ENCODE measurements around the gene IFNLR1. TPM values are rescaled to one million over a fixed set of nuclear protein-coding genes. Genes with fewer than 3 reads are reported as not detected.

IFNLR1 gene
- total and polyA plus RNA-seq, 2 donors (not counting 1 experiment from before 2014, with no cell fraction given): under 0.01 to 0.02 TPM

DNA sequence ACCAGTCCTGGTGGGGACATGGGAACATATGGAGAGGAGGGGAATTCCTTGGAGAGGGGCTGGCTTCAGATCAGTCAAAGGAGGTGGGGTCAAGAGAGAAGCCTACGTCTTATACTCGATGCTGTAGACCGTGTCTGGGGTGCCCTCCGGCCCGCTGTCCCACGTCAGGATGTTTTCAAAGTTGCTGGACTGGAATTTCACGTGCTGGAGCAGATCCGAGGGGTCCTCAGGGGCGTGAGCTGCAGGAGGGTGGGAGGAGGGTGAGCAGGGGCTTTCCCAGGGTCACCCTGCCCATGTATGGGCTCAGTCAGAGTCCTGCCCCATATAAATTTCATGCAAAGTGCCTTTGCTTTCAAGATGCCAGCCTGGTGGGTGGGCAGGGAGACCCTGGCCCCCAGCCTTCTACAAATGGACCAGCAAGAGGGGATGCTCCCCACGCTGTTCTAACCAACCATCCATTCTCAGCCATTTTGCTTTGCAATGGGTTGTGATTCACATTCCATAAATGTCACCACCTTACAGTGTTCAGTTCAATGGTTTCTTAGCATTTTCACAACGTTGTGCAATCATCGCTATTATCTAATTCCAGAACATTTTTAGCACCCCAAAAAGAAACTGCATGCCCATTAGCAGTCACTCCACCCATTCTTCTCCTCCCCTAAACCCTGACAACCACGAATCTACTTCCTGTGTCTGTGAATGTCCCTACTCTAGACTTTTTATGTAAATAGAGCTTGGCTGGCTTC, 48.4 kb downstream of the IFNLR1 start:
- Histone ChIP-seq H3K4me1 (ENCODE audit: control insufficient read depth, extremely low read depth, insufficient read depth, low read length) (no peaks in the 10 kb centered on the region), H3K27ac (ENCODE audit: insufficient read depth, low read length) (no peak overlapping the region), H3K36me3 (ENCODE audit: control insufficient read depth, insufficient read depth, low read length) (no peaks in the 10 kb centered on the region), H2AFZ (ENCODE audit: low read length) (no peak overlapping the region), H3K9me3 (ENCODE audit: control insufficient read depth, insufficient read depth, low read depth, low read length) (no peaks in the 10 kb centered on the region), H3K4me3 (replicated peaks in 1 of 4; ENCODE audit: control extremely low read depth in 1 of 4, insufficient read depth in 1 of 4, low read depth in 3 of 4, low read length in 4 of 4) (no peak overlapping the region), H3K9ac (ENCODE audit: insufficient read depth, low read length) (no peak overlapping the region), H4K20me1 (ENCODE audit: control insufficient read depth, extremely low read depth, insufficient read depth, low read length) (no peaks in the 10 kb centered on the region), H3K79me2 (ENCODE audit: control insufficient read depth, insufficient read depth, low read length) (no peaks in the 10 kb centered on the region), H3K27me3 (ENCODE audit: control insufficient read depth, insufficient read depth, low read length) (peaks cover 5% of the 10 kb centered on the region), H3K4me2 (ENCODE audit: extremely low read depth, insufficient read depth, low read length) (no peak overlapping the region)
- no peak for TF ChIP-seq EZH2 (IDR thresholded peaks at IDR 0.05; ENCODE audit: low read length, missing control alignments)
- TF ChIP-seq, protein P1, sequence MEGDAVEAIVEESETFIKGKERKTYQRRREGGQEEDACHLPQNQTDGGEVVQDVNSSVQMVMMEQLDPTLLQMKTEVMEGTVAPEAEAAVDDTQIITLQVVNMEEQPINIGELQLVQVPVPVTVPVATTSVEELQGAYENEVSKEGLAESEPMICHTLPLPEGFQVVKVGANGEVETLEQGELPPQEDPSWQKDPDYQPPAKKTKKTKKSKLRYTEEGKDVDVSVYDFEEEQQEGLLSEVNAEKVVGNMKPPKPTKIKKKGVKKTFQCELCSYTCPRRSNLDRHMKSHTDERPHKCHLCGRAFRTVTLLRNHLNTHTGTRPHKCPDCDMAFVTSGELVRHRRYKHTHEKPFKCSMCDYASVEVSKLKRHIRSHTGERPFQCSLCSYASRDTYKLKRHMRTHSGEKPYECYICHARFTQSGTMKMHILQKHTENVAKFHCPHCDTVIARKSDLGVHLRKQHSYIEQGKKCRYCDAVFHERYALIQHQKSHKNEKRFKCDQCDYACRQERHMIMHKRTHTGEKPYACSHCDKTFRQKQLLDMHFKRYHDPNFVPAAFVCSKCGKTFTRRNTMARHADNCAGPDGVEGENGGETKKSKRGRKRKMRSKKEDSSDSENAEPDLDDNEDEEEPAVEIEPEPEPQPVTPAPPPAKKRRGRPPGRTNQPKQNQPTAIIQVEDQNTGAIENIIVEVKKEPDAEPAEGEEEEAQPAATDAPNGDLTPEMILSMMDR (conservative IDR thresholded peaks at IDR 0.05 in 1 of 2, IDR thresholded peaks at IDR 0.05 in 1 of 2; ENCODE audit: low read depth in 1 of 2, low read length in 2 of 2): no peak
- DNase-seq (ENCODE audit: low read depth in 2 of 2): no peak

DNA sequence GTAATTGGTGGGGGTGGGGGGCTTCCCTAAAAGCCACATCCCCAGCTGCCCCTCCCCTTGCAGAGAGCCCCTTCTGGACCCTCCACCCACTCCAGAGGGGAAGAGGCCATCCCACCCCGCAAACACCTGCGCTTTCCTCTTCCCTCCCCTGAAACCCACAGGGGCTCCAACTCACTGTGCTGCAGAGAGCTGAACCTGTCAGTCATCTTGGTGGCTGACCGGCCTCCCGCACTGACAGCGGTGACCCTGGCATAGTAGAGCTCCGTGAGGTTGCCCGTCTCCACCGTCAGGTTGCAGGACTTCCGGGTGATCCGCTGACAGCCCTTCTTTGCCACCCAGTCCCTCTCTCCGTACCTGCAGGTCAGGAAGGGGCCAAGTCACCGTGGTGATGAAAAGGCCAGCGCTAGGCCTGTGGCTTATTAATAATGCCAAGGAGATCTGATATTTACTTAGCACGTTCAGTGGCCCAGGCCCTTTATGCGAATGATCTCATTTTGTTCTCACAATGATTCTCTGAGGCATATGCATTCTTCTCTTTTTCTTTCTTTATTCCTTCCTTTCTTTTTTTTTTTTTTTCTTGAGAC, 50.0 kb downstream of the IFNLR1 start:
- no peaks in the 10 kb centered on the region for H3K36me3 ChIP-seq (ENCODE audit: control insufficient read depth, insufficient read depth, low read length)
- H3K4me2 ChIP-seq (ENCODE audit: extremely low read depth, insufficient read depth, low read length): no peak overlapping the region
- TF ChIP-seq EZH2 (IDR thresholded peaks at IDR 0.05; ENCODE audit: low read length, missing control alignments): no peak
- TF ChIP-seq, protein P1 (conservative IDR thresholded peaks at IDR 0.05 in 1 of 2, IDR thresholded peaks at IDR 0.05 in 1 of 2; ENCODE audit: low read depth in 1 of 2, low read length in 2 of 2): no peak
- H2AFZ ChIP-seq (ENCODE audit: low read length): no peak overlapping the region
- H3K4me1 ChIP-seq (ENCODE audit: control insufficient read depth, extremely low read depth, insufficient read depth, low read length): no peaks in the 10 kb centered on the region
- peaks cover 4% of the 10 kb centered on the region for H3K27me3 ChIP-seq (ENCODE audit: control insufficient read depth, insufficient read depth, low read length)
- no peak for DNase-seq (ENCODE audit: low read depth in 2 of 2)
- H4K20me1 ChIP-seq (ENCODE audit: control insufficient read depth, extremely low read depth, insufficient read depth, low read length): no peaks in the 10 kb centered on the region
- no peak overlapping the region for H3K4me3 ChIP-seq (replicated peaks in 1 of 4; ENCODE audit: control extremely low read depth in 1 of 4, insufficient read depth in 1 of 4, low read depth in 3 of 4, low read length in 4 of 4)
- H3K27ac ChIP-seq (ENCODE audit: insufficient read depth, low read length): no peak overlapping the region
- no peaks in the 10 kb centered on the region for H3K79me2 ChIP-seq (ENCODE audit: control insufficient read depth, insufficient read depth, low read length)
- no peak overlapping the region for H3K9ac ChIP-seq (ENCODE audit: insufficient read depth, low read length)
- no peaks in the 10 kb centered on the region for H3K9me3 ChIP-seq (ENCODE audit: control insufficient read depth, insufficient read depth, low read depth, low read length)

DNA sequence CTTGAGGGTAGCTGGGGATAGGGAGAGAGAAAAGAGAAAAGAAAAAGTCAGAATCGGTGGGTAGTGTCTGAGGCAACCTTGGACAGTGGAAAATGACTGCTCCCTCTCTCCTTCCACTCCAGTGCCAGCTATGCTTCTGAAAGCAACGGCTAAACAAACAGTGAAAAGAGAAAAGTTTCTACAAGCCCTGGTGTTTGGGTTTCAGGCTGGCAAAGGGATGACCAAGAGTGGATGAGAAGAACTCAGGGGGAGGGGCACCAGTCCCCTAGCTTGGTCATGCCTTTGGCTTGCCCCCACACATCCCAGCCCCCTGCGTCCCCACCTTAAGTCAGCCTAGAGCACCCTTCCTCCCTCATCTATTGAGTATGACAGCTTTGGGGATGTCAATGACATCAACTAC, 52.7 kb downstream of the IFNLR1 start:
- Histone ChIP-seq H3K4me2 (ENCODE audit: extremely low read depth, insufficient read depth, low read length) (no peak overlapping the region), H3K27ac (ENCODE audit: insufficient read depth, low read length) (no peak overlapping the region), H4K20me1 (ENCODE audit: control insufficient read depth, extremely low read depth, insufficient read depth, low read length) (no peaks in the 10 kb centered on the region), H2AFZ (ENCODE audit: low read length) (no peak overlapping the region), H3K79me2 (ENCODE audit: control insufficient read depth, insufficient read depth, low read length) (no peaks in the 10 kb centered on the region), H3K4me1 (ENCODE audit: control insufficient read depth, extremely low read depth, insufficient read depth, low read length) (no peaks in the 10 kb centered on the region), H3K4me3 (replicated peaks in 1 of 4; ENCODE audit: control extremely low read depth in 1 of 4, insufficient read depth in 1 of 4, low read depth in 3 of 4, low read length in 4 of 4) (no peak overlapping the region), H3K9ac (ENCODE audit: insufficient read depth, low read length) (no peak overlapping the region), H3K9me3 (ENCODE audit: control insufficient read depth, insufficient read depth, low read depth, low read length) (no peaks in the 10 kb centered on the region), H3K27me3 (ENCODE audit: control insufficient read depth, insufficient read depth, low read length) (peaks cover 4% of the 10 kb centered on the region), H3K36me3 (ENCODE audit: control insufficient read depth, insufficient read depth, low read length) (no peaks in the 10 kb centered on the region)
- TF ChIP-seq EZH2 (IDR thresholded peaks at IDR 0.05; ENCODE audit: low read length, missing control alignments): no peak
- TF ChIP-seq, protein P1 (conservative IDR thresholded peaks at IDR 0.05 in 1 of 2, IDR thresholded peaks at IDR 0.05 in 1 of 2; ENCODE audit: low read depth in 1 of 2, low read length in 2 of 2): no peak
- no peak for DNase-seq (ENCODE audit: low read depth in 2 of 2)

Data from fibroblast of lung (primary cell).